Measurements from ENCODE around the gene YAF2.
"Not testable (repeated sequence)": the region's sequence is repeated elsewhere in the genome, so short reads cannot be mapped to it uniquely, and the experiment has no call there.

Gene YAF2

GRCh38 chr12:42199007-42199406 is 39.0 kb downstream of the YAF2 start:
- DNase-seq (ENCODE audit: low read depth in 1 of 2, low spot score in 1 of 2), result no peak

- no peak for DNase-seq (ENCODE audit: low read depth in 1 of 2, low spot score in 1 of 2)
Observed at GRCh38 chr12:42196723-42197603, 41.1 kb downstream of the YAF2 start.

DNA sequence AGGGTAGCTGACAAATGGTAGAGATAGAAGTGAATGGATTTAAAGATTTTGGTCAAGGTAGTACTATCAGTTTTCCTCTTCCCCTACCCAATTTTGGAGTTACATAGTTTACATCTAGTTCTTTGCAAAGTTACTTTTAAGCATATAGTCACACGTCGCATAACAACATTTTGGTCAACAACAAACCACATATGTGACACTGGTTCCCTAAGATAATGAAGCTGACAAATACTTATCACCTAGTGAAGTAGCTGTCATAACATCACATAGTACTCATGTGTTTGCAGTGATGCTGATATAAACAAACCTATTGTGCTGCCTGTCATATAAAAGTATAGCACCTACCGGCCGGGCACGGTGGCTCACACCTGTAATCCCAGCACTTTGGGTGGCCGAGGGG is 45.4 kb downstream of the YAF2 start:
- no peak for DNase-seq (ENCODE audit: low read depth in 1 of 2, low spot score in 1 of 2)

DNA sequence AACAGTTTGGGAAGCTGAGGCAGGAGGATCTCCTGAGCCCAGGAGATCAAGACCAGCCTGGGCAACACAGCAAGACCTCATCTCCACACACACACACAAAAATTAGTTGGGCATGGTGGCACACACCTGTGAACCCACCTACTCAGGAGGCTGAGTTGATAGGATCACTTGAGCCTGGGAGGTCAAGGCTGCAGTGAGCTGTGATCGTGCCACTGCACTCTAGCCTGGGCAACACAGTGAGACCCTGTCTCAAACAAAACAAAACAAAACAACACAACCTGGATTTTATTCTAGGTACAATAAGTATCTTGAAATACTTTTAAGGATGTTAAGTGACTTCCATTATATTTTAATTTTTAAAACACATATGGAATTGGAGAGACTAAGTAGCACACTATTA is 45.8 kb downstream of the YAF2 start:
- no peak for DNase-seq (ENCODE audit: low read depth in 1 of 2, low spot score in 1 of 2)

GRCh38 chr12:42190376-42190775 is 47.7 kb downstream of the YAF2 start:
- DNase-seq (ENCODE audit: low read depth in 1 of 2, low spot score in 1 of 2), result no peak

DNA sequence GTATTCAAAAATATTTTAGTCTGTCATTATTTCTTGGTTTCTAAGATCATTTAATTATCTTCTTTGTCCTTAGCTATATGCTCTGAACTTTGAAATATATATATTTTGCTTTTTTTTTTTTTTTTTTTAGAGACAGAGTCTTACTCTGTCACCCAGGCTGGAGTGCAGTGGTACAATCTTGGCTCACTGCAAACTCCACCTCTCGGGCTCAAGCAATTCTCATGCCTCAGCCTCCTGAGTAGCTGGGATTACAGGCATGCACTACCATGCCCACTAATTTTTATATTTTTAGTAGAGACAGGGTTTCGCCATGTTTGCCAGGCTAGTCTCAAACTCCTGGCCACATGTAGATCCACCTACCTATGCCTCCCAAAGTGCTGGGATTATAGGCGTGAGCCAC is 49.8 kb downstream of the YAF2 start:
- DNase-seq (ENCODE audit: low read depth in 1 of 2, low spot score in 1 of 2), result not testable (repeated sequence)

DNA sequence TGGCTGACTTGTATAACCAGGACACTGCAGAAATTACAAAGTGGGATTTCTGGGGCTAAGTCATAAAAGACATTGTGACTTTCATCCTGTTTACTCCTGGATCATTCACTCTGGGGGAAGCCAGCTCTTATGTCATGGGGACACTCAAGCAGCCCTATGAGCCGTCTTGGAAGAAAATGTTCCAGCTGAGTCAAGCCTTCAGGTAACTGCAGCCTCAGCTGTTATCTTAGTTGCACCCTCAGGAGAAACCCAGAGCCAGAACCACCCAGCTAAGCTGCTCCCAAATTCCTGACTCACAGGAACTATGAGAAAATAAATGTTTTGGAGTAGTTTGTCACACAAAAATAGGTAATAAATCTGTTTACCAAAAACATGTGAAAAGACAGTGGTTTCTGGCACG is 50.2 kb downstream of the YAF2 start:
- no peak for DNase-seq (ENCODE audit: low read depth in 1 of 2, low spot score in 1 of 2)

DNA sequence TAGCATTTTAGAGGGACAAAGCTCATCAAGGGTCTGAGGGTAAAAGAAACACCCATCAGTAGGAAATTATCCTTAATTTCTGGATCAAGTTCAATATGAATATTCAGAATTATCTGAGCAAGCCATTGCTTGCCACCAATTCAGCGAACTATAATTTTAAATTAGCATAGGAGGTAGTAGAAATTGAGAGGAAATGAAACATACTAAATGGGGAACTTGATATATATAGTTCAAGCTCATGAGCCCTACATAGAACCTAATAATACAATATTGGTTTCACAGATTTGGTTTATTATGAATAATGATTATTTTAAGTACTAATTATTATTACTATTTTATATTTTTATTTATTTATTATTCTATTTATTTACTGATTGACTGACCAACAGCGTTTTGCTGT is 51.3 kb downstream of the YAF2 start:
- DNase-seq (ENCODE audit: low read depth in 1 of 2, low spot score in 1 of 2), result no peak

GRCh38 chr12:42182394-42182793 is 55.7 kb downstream of the YAF2 start:
- no peak for DNase-seq (ENCODE audit: low read depth in 1 of 2, low spot score in 1 of 2)

DNA sequence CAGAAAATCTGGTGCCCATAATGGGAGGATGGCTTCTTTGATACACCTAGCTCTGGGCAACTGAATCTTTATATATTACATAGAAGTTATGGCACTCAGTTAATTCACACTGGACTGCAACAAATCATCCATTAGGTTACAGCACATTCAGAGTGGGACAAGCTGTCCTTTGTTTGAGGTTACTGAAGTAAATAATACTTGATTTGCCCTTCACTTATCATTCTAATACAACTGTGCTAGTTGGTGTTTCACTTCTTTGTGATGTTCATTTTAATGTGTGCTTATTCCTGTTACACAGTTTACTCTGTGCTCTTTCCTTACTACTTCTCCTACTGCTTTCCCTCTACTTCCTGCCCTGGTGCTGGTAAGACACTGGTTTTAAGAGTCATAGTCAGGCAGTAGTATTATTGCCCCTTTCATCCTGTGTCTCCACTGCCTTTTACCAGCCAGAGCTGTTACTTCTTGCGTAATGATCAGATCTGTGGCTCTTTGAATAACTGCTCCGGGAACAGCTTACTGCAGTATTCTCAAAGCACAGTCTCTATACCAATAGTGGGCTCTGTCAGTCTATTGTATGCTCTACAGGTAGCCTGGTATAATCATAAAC is 57.0 kb downstream of the YAF2 start:
- no peak for DNase-seq (ENCODE audit: low read depth in 1 of 2, low spot score in 1 of 2)

- no peak for DNase-seq (ENCODE audit: low read depth in 1 of 2, low spot score in 1 of 2)
Observed at GRCh38 chr12:42178101-42178500, 59.9 kb downstream of the YAF2 start.

- DNase-seq (ENCODE audit: low read depth in 1 of 2, low spot score in 1 of 2), result no peak
Observed at GRCh38 chr12:42174978-42175377, 63.1 kb downstream of the YAF2 start.

DNA sequence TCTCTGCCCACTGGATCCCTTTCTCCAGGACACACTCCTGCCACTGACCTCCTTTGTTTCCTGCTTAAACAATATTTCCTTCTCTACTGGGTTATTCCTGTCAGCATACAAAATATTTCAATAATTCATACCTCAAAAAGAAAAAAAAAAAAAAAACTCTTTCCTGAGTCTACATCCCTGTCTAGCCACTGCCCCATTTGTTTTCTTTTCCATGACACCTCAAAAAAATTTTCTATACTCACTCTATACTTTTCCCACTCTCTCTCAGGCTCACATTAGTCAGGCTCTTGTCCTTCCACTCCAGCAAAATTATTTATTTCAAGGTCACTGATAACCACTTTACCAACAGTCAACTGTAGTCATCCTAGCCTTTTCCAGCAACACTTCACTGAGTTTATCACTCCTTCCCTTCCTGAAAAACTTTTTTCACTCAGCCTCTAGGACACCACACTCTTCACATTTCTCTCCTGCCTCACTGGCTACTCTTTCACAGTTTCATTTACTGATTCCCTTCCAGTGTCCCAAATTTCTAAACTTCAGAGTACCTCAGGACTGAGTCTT is 64.0 kb downstream of the YAF2 start:
- no peak for DNase-seq (ENCODE audit: low read depth in 1 of 2, low spot score in 1 of 2)

- no peak for DNase-seq (ENCODE audit: low read depth in 1 of 2, low spot score in 1 of 2)
Observed at GRCh38 chr12:42172441-42173210, 65.4 kb downstream of the YAF2 start.

- no peak for DNase-seq (ENCODE audit: low read depth in 1 of 2, low spot score in 1 of 2)
Observed at GRCh38 chr12:42167711-42168110, 70.3 kb downstream of the YAF2 start.

DNA sequence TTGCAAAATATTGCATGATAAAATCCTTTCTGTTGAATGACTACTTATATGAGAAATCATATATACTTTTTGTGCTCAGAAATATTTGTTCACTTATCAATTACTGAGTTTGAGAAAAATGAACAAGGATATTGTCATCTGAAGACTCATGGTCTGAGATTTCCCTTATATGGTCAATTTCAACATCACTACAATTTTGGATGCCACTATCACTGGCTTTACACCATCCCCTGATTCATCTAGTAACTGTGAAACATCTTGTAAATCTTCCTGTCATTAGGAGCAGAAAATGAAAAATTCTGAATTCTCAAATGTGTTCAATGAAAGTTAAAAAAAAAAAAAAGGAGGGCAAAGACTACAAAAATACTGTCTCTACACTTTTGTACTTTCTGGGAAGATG is 71.5 kb downstream of the YAF2 start:
- DNase-seq (ENCODE audit: low read depth in 1 of 2, low spot score in 1 of 2), result no peak

DNA sequence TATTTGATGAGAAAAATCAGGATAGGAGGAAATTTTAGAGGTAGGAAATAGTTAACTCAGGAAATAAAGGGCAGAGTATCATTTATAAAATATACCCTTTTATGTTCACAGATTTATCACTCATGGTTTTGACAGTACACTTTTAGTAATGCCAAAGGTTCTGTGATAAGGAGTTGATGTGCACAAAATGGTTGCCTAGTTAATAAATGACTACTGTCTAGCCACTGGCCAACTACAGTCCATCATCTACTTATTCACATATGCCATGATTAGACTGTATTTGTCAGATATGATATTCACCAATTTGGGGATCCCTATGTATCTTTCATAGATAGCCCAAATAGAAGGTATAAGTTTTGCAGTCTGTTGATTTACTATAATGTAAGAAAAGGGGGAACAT is 74.1 kb downstream of the YAF2 start:
- no peak for DNase-seq (ENCODE audit: low read depth in 1 of 2, low spot score in 1 of 2)

DNA sequence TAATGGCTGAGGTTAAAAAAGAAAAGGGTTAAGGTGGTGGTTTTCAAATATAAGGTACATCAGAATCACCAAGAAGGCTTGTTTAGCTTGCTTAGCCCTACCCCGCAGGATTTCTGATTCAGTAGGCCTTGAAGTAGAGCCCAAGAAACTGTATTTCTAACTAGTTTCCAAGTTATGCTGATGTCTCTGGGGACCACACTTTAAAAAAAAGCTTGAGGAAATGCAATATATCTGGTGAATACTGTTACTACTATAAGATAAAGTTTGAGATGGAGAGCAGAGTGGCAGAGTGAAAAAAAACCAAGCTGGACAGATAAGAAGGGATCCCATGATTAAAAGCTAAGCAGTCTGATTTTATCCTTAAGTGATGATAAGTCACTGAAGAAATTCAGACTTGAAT is 75.1 kb downstream of the YAF2 start:
- DNase-seq (ENCODE audit: low read depth in 1 of 2, low spot score in 1 of 2), result no peak

- no peak for DNase-seq (ENCODE audit: low read depth in 1 of 2, low spot score in 1 of 2)
Observed at GRCh38 chr12:42162193-42162592, 75.9 kb downstream of the YAF2 start.

- DNase-seq (ENCODE audit: low read depth in 1 of 2, low spot score in 1 of 2), result no peak
Observed at GRCh38 chr12:42161529-42161928, 76.5 kb downstream of the YAF2 start.

DNA sequence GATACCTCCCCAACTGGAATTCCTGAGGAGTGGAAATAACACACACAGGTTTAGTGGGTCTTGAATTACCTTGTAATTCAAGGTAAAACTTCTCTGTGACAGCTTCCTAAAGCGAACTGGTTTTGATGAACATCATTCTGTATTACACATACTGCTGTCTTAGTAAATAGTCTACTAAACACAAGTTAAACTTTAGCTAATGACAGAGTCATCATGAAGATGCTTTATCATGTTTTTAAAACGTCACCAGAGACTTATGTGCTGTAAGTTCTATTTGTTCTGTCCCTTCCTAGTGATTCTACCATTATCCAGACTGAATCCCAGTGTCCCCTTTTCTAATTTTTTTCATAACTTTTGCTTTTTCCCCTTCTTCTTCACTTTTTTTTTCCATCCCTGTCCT is 81.8 kb downstream of the YAF2 start:
- no peak for DNase-seq (ENCODE audit: low read depth in 1 of 2, low spot score in 1 of 2)

All from activated CD4-positive, alpha-beta T cell treated with anti-CD3 and anti-CD28 coated beads, Interleukin-2, amount 50 U/mL, for 24 hours (primary cell).